ENCODE measurements around the gene PPEF2.

PPEF2 gene

DNA sequence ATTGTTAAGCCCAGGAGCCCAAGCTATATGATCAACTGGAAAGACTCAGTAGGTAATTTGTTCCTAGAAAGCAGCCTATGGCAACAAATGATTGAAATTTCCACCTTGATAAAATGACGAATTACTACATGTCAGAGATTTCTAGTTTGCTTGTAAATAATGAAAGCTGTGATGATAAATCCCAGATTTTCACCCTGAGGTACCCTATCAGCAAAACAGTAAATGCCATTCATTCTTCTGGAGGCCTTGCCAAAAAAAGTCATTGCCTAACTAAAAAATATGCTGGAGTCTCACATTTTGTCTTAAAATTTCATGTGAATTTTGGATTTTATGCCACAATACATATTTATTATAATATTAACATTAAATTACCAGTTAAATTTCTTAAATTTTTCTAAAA is 71.3 kb downstream of the PPEF2 start:
- DNase-seq, result no peak

DNA sequence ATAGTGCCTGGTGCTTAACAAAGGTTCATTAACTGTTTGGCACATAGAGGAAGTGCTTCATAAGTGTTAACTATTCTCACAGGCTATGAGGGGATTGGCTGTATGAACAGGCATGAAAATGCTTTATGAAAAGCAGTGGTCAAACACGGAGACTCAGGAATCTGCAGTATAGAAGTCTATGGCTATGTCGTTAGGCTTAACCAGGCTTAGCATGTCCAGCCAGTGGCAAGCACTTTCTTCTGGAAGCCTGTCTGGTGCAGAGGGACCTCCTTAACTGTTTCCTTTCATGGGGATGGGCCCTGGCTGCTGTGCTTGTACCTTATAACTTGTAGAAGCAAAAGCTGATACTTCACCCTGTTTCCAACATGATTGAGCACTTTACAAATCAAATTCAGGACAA is 78.4 kb downstream of the PPEF2 start:
- DNase-seq, result no peak

DNA sequence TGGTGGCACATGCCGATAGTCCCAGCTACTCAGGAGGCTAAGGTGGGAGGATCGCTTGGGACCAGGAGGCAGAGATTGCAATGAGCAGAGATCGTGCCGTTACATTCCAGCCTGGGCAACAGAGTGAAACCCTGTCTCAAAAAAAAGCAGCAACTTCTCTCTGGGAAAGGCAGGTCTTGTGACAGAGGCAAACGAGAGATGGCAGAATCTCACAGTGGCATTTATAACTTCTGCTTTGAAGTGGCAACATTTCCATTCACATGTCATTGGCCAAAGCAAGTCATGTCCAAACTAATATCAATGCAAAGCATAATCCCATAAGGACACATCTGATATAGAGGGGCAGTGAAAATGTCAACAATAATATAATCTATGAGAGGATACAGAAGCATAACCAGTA is 79.8 kb downstream of the PPEF2 start:
- DNase-seq, result no peak

DNA sequence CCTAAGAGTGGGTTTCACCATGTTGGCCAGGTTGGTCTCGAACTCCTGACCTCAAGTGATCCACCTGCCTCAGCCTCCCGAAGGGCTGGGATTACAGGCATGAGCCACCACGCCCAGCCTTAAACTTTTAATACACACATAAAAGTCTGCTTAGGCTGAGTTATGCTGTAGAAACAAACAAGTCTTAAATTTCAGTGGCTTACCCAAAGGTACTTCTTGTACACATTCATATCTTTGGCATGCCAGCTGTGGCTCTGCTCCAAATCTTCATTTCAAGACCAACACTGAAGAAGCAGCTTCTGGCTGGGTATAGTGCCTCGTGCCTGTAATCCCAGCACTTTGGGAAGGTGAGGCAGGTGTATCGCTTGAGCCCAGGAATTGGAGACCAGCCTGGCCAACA is 80.3 kb downstream of the PPEF2 start:
- no peak for DNase-seq

DNA sequence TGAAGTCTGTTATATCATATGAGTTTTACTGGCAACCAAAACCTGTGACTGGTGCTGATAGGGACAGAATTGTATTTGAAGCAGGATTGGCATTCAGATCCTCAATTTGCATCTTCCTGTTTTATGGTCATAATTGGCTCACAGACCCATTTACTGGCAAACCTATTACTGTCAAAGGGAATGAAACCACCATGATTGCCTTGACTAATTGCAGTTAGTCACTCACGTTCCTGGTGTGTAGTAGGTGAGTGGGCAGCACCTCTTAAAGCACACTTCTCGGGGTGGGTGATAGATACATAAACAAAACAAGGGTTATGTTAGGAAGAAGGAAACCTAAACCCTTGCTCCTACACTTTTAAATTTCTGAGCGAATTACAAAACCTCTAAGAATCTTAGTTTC is 81.0 kb downstream of the PPEF2 start:
- no peak for DNase-seq

DNA sequence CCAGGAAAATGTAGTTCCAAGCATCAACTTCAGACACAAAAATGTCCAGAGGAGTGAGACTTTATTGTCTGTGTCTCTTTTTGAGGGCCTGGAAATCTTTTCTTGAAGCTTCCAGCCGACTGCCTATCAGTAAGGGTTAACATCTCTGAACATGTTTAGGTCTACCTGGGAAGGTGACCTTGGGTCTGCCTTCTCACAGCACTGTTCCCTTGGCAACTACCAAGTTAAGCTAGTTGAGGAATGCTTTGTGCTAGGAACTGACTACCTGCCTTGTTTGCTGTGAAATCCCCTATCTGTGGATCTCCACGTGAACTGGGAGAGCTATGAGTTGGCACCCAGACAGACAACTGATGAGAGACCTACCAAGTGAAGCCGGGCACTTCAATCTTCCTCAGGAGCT is 81.6 kb downstream of the PPEF2 start:
- DNase-seq, result no peak

DNA sequence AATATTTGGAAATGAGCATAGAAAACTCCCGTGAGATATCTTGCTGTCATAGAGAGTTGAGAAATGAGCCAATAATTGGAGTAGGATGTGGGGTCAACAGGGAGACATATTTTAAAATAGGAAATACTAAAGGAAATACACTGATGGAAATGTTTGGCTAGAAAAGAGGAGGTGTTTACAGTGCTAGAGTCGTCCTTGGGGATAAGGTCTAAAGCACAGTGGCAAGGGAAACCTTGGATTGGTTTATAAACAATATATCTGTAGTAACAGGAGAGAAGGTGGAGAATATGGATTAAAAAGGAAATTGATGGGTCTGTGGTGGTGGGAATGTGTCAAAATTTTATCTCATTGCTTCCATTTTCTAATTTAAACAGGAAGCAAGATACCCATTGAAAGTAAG is 82.1 kb downstream of the PPEF2 start:
- no peak for DNase-seq

DNA sequence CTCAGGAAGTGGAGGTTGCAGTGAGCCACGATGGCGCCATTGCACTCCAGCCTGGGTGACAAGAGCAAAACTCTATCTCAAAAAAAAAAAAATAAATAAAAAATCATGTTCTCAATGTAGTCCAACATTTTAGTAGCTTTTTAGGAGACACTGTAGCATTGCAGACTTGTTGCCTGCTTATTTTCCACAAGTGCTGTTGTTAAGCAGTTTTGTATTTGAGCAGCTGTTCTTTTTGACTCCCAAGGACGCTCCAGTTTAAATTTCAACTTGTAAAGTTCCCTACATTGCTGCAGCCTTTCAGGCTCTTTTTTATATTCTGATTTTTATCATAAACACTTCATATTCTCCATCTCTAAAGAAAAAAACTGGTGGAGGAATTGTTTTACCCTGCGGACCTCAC is 83.1 kb downstream of the PPEF2 start:
- no peak for DNase-seq

DNA sequence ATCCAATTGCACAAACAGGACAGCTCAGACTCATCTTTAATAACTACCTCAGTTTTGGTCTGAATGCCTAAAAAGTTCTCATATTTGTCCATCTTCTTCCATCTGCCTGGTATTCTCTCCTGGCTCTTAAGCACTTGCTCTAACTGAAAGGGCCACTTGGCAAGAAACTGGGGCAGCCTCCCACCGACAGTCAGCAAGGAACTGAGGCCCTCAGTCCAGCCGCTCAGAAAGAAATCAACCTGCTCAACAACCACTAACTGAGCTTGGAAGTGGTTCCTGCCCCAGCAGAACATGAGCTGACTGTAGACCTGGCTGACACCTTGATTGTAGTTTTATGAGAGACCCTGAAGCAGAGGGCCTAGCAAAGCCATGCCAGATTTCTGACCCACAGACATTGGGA is 84.4 kb downstream of the PPEF2 start:
- DNase-seq, result no peak

All from NCI-H2171 treated with DMSO at 0.1 percent for 48 hours (cell line).